WI38 (cell line): ENCODE results near the gene LRRIQ3.

ENCODE experiments used
- H3K4me3 ChIP-seq: 2 replicates; pipeline ENCODE4 v1.5.1; 2011; ENCODE audit warnings: low read depth, mild to moderate bottlenecking, control low read depth, low read length
- CTCF ChIP-seq: IDR thresholded peaks from 2 replicates; pipeline ENCODE4 v1.5.1; 2012; ENCODE audit warnings: low read depth, mild to moderate bottlenecking, control low read depth, low read length

LRRIQ3 gene

GRCh38 chr1:73998348-73998959 is 199.5 kb downstream of the LRRIQ3 start:
- H3K4me3 ChIP-seq: no peak overlapping the region
- no peak for TF ChIP-seq CTCF

- TF ChIP-seq CTCF: no peak
- no peak overlapping the region for H3K4me3 ChIP-seq
Measured at GRCh38 chr1:73980324-73981040, 217.5 kb downstream of the LRRIQ3 start.

- no peak for TF ChIP-seq CTCF
- no peak overlapping the region for H3K4me3 ChIP-seq
Measured at GRCh38 chr1:73979684-73980083, 218.3 kb downstream of the LRRIQ3 start.

GRCh38 chr1:73978964-73979363 is 219.0 kb downstream of the LRRIQ3 start:
- no peak overlapping the region for H3K4me3 ChIP-seq
- TF ChIP-seq CTCF: no peak
